Stimulated activated CD4-positive, alpha-beta T cell treated with anti-CD3 and anti-CD28 coated beads, TNF-alpha, amount 100 ng/mL, for 24 hours (primary cell): ENCODE results near the gene HEATR5A.

ENCODE experiments used
- DNase-seq, 3 experiments: peaks; one replicate each; pipeline ENCODE4 v3.0.0-alpha.2; 2020; ENCODE audit warnings: low read depth in 3 of 3

Gene HEATR5A

DNA sequence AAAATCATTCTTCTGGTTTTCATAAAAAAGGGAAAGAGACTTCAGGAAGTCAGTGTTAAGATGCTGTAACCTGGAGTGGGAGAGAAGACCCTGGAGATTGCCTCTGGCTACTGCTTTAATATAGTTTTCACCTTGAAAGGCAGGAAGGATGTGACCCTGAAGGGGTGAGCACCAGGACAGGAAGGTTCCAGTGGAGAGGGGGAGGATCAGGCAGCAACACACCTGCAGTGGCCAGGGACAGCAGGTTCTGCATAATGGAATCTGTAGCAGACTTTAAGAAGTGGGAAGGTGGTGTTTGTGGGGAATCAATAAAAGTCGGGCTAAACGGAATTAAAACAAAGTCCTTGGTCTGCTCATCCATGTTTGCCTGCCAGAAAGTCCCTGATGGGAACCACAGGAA, 6.3 kb upstream of the HEATR5A start:
- no peak for DNase-seq

DNA sequence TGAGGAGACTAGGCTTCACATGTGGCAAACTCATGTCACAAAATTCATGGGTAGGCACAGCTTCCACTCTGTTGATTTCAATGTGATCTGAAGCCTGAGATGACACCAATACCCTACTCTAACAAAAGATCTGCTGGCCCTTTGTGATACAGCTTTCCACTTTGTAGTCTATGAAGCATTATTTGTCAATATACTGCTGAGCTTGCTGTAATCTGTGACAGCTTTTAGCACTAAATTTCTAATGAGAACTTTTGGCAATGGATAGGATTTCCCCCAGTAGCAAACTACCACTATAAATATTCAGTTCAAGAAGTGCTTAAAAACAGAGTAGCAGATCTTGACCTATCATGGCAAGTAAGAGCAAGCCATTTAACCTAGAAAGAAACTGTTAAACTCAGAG, 5.6 kb upstream of the HEATR5A start:
- DNase-seq, result no peak

GRCh38 chr14:31421200-31421599, 850 bp upstream of the HEATR5A start:
- no peak for DNase-seq

GRCh38 chr14:31419967-31420318, 407 bp downstream of the HEATR5A start:
- peak in 1 of 3 experiments; percentile 1 for DNase-seq

DNA sequence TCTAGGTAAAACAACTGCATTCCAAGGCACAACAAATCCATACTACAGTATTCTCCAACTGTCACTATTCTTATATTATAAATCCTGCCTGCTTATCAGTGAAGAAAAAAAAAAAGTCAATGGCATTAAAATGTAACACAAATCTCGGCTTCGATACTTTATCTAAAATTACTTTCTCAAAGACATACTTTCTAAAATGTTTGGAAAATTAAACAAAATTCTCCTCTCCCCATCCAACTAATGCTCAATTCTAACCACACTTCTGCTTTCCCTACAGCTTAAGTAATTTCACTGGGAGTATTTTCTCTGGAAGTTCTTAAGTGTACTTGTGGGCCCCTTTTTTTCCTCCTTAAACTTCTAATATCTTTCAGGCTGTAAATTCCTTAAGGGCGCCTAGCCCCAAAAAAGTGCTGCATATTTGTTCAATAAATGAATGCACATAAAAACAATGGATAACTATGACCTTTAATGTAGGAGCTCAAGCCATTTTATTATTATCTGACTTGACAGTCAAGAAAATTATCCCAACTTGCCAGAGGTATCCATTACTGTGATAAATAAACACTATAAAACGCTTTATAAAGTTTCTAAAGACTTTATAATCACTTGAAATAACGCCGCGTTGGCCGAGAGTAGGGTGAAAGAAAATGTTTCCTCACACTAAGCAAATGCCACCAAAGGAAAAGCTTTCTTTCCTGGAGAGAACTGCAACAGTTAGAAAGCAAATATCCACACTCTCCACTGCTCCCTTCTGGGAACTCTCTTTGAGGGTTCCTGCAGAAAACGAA, 977 bp downstream of the HEATR5A start:
- no peak for DNase-seq

DNA sequence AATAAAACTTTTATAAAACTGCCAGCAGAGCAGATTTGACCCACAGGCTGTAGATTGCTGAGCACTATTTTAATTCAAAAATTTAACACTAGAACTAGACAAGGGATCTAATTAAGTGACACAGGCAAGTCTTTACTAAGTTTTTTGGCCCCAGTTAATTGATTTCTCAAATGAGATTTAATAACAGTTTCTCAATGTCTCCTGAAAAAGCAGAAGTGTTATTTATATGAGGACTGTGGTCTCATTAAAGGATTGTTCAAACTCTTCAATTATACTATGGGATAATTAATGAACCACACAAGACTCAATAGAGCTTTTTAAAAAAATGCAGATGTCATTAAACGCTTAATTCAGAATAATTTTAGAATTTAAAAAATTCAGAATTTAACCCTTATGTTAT, 1.9 kb downstream of the HEATR5A start:
- no peak for DNase-seq

DNA sequence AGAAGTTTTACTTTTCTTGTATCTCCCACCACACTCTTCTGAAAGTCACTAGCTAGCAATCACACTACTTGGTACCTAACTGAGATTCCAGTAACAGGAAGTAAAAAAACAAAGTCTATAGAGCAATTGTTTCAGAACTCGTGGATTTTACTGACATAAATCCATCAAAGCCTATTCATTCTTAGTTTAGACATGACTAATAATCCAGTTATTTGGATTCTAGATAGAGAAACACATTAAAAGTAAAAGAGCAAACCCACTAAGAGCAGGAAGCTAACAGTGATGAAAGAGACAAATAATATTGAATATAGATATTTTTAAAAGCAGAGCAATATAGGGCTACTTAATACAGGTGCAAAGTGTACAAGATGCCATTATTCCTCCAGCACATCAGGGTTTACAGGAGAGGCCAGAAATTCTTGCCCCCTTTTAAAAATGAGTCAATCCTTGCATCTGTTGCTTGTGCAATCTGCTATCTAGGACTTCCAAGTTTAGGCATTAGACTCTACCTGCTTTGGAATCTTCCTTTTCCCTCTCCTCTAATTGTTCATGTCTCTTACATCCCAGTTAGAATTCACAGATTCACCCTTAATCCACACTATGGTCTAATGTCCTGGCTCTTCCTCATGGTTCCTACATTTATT, 6.0 kb downstream of the HEATR5A start:
- no peak for DNase-seq

DNA sequence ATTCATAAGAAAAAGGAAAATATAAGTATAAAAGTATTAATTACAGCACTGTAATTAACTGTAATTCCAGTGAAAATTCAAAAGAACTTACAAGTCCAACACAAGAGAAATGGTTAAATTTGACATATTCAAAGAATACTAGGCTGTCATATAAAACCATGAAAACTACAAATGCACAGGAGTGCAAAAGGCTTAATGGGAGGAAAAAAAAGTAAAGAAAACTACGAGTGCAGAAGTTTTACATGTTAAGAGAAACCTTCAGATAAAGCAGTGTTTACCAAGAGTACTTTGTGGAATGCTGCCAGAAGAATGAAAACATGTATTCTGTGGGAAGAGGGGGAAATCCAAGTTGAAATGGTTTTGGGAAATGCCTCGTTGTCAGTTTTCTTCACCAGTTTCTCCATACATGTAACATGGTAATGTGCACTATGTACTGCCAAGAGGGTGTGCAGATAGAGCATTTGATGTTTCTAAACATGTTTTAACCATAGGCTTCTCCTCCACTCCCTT, 9.1 kb downstream of the HEATR5A start:
- no peak for DNase-seq

GRCh38 chr14:31410048-31410650, 10.2 kb downstream of the HEATR5A start:
- no peak for DNase-seq

GRCh38 chr14:31408421-31408820, 11.9 kb downstream of the HEATR5A start:
- no peak for DNase-seq

DNA sequence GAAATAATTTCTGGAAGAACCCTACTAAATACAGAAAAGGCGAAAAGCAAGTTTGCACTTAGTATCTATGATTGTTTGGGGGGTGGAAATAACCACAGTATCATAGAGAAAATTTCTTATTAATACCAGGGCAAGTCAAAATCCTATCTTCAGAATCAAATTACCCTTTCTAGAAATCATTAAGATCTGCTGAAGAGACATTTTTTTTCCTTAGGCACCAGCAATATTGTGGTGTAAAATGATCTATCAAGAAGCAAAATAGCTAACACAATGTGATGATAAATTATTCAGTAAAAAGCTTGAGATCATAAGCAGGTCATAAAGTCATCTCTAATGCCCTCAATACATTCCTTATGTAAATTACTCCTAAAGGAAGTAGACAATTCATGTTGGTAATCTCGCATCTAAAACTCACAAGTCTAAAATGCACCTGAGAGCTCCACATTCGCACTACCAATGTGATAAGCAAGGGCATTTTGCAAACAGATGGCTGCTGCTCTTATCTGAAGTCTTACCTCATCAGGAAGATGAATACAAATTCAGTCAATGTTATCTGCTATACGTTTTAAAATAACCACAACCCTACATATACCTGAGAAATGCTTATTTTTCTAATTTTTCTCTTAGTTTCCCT, 14.6 kb downstream of the HEATR5A start:
- no peak for DNase-seq

GRCh38 chr14:31405106-31405505, 15.2 kb downstream of the HEATR5A start:
- DNase-seq, result no peak

DNA sequence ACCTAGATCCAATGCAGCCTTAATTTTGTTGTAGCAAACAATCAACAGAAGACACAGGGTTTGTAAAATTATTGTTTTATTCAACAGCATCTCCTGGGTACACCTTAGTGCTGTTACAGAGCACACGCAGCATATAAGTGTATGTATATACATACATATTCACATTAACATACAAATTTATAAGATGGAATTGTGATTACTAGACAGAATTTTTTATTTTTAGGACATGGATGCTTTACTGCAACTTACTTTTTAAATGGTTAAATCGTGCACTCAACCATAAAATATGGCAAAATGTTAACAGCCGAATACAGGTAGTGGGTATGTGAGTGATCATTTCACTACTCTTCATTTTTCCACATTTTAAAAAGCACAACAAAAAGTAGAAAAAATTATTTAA, 16.6 kb downstream of the HEATR5A start:
- no peak for DNase-seq

DNA sequence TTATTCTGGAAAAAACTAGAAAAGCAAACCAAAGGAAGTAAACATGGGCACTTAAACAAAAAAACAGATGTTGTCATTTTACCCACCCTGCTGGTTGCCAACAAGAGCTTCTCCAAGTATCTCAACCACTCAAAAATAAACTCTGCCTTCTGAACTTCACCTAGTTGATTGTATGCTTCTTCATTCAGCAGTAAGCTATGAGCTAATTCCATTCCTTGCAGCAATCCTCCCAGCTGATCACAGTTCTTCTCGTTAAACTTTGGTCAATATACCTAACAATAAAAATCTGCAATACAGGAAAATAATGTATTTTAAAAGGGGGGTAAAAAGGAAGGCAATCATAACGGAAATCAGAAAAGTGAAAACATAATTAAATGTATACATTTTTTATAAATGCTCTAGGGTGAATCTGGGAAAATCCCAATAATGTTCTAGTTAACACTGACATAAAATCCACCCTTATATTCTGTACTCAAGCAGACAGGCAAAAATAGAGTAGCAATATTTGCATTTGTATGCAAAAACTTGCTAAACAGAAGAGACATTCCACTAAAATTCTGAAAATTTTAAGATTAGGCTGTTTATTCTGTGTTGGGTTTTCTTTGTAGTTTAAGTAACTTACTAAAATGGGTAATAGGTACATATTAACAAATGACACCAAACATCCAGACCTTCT, 17.4 kb downstream of the HEATR5A start:
- DNase-seq, result no peak

DNA sequence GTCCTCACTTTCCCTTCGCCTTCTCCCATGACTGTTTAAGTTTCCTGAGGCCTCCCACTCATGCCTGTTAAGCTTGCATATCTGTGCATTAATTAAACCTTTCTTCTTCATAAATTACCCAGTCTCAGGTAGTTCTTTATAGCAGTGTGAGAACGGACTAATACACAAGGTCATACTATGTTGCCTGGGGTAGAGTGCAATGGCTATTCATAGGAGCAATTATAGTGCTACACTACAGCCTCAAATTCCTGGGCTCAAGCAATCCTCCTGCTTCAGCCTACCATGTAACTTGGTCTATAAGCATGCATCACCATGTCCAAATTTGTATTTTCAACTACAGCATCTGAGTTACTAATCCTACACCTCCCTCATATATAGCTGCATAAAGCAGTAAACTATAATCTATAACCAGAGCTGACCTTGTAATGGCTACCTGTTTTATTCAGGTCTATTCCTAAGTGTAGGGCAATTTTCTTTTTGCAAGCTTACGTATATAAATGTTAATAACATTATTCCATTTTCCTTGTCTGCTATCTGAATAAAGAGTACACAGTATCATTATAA, 18.9 kb downstream of the HEATR5A start:
- no peak for DNase-seq

GRCh38 chr14:31400031-31400638, 20.2 kb downstream of the HEATR5A start:
- DNase-seq, result no peak

DNA sequence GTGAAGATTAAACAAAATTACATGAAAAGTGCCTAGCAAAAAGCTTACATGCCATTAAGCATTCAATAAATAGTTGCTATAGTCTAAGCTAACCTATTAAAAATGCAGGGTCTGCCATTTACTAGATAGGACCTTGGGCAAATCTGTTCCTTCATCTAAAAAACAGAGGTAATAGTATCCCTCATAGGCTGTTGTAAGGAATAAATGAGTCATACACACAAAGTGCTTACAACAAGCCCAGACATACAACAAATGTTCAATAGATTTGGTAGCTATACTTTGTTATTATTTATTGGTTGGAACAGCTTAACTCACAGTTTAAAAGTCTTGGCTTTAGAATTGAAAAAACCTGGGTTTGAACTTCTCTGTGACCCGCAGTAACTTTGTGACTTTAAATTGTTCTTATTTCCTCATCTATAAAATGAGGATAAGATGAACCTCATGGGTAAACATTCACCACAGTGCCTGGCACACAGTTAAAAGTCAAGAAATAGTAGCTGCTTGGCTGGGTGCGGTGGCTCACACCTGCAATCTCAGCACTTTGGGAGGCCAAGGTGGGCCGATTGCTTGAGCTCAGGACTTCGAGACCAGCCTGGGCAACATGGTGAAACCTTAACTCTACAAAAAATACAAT, 24.7 kb downstream of the HEATR5A start:
- DNase-seq, result no peak

DNA sequence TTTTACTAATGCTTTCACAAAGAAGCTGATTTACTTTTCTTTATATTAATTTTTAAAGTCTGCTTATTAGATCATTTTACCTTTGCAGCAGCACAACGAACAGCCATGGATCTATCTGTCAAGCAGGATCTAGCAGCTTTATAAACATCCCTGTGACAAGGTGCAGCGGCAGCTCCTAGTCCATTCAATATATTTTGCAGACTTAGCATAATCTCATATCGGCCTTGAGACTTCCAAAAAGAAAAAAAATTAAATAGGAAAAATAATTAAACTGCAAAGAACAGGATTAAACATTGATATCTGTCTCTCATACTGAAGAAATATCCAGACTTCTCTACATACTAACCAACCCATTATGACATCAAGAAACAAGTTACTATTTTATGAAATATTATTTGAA, 25.2 kb downstream of the HEATR5A start:
- no peak for DNase-seq

DNA sequence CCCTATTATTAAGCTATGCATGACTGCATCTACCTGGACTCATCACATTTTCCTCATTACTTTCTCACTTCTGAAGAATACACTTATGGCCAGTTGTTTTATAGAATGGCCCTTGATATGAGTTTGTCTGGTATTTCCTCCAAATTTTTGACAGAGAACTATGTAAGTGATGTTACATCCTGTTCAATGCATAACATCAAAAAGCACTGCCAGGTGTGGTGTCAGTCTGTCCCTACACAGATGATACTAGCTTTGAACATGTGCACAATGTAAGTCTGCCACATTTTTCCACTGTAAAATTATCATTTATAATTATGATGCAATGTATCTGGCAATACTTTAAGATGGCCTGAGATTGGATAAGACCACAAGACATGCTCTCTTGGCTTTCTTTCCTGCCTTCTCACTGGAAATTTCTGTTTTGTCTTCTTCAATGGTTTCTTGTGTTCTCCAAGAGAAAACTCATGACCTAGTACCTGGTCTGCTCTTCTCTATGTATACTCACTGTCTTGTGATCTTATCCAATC, 28.3 kb downstream of the HEATR5A start:
- DNase-seq, result no peak

DNA sequence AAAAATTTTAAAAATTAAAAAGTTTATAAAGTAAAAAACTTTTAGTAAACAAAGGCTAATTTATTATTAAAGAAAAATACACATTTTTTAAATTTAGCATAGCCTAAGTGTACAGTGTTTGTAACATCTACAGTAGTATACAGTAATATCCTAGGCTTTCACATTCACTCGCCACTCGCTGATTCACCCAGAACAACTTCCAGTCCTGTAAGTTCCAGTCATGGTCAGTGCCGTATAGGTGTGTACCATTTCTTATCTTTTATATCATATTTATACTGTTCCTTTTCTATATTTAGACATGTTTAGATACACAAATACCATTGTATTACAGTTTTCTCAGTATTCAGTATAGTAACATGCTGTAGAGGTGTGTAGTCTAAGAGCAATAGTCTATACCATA, 28.9 kb downstream of the HEATR5A start:
- no peak for DNase-seq
